Large intestine (tissue), 3 donors: ENCODE measurements around the gene ADPRHL1. TPM values are rescaled to one million over a fixed set of nuclear protein-coding genes. Genes with fewer than 3 reads are reported as not detected.
"Not testable (repeated sequence)": the region's sequence is repeated elsewhere in the genome, so short reads cannot be mapped to it uniquely, and the experiment has no call there.

ENCODE experiments used
- DNase-seq, 2 donors: peaks; one replicate each; pipeline versions ENCODE4 v3.0.0 to v3.0.0-alpha.2; 2013
- H3K27ac ChIP-seq: one replicate; pipeline ENCODE4 v1.5.1; 2013; ENCODE audit warnings: low read length
- H3K27me3 ChIP-seq: 2 replicates; pipeline ENCODE4 v1.6.1; 2013; ENCODE audit warnings: low read length; ENCODE audit not compliant: control insufficient read depth, insufficient read depth
- H3K36me3 ChIP-seq: 2 replicates; pipeline ENCODE4 v1.6.1; 2013; ENCODE audit warnings: low read length; ENCODE audit not compliant: control insufficient read depth, insufficient read depth
- H3K4me1 ChIP-seq: one replicate; pipeline ENCODE4 v1.6.1; 2013; ENCODE audit warnings: low read length; ENCODE audit not compliant: control insufficient read depth, insufficient read depth
- H3K4me3 ChIP-seq: one replicate; pipeline ENCODE4 v1.5.1; 2013; ENCODE audit warnings: low read length
- H3K9me3 ChIP-seq: one replicate; pipeline ENCODE4 v1.6.1; 2013; ENCODE audit warnings: mild to moderate bottlenecking, low read depth, low read length, moderate library complexity; ENCODE audit not compliant: control insufficient read depth
- WGBS: methylation state at CpG from one replicate; pipeline ENCODE4 v1.1.5; 2013; ENCODE audit warnings: low lambda C conversion rate; ENCODE audit not compliant: insufficient coverage; 5-methylcytosine and 5-hydroxymethylcytosine counted together
- polyA plus RNA-seq: library from polyadenylated mRNA; unstranded; fragments of 120-200 nt; gene quantifications from one replicate; pipeline ENCODE4 v1.2.1, GENCODE V29; 2013

ADPRHL1 gene
- polyA plus RNA-seq, 1 donor = 2.8 TPM

DNA sequence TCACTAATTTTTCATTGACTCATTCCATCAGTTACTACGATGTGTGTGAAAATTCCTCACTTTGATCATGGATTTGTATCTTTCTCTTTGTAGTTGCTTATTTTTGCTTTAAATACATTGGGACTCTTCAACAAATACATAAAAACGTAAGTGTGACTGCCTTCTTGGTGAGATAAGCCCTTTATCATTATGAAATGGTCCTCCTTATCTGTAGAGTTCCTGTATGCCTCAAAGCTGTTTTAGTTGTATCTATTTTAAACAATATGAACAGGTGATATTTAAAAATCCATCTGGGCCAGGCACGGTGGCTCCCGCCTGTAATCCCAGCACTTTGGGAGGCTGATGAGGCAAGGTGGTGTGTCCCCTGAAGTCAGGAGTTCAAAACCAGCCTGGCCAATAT is 25.9 kb upstream of the ADPRHL1 start:
- H3K36me3 ChIP-seq = peaks cover 25% of the 10 kb centered on the region
- DNase-seq = no peak
- H3K27ac ChIP-seq = no peak overlapping the region
- H3K4me3 ChIP-seq = no peak overlapping the region
- H3K27me3 ChIP-seq = no peaks in the 10 kb centered on the region
- peaks cover 9% of the 10 kb centered on the region for H3K4me1 ChIP-seq
- H3K9me3 ChIP-seq = no peaks in the 10 kb centered on the region
- WGBS = 63% methylated on average over 1 of the region's 4 CpGs

DNA sequence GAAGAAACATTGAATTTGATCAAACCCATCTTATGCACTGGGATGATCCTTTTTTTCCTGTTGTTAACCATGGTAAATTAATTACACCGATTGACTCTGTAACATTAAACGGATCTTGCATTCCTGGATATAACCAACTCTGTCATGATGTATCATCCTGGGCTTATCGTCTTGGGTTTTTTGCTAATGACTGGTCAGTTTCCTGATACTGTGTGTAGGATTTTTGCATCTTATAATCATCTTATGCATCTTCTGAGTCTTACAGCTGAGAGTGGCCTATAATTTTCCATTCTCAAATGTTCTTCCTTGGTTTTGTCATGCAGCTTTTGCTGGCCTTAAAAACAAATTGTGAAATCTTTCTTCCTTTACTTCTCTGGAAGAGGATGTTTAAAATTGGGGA is 24.4 kb upstream of the ADPRHL1 start:
- no CpG with 5 or more reads among the region's 3 CpGs for WGBS
- H3K27ac ChIP-seq = no peak overlapping the region
- no peaks in the 10 kb centered on the region for H3K9me3 ChIP-seq
- no peaks in the 10 kb centered on the region for H3K4me1 ChIP-seq
- H3K27me3 ChIP-seq = no peaks in the 10 kb centered on the region
- H3K4me3 ChIP-seq = no peak overlapping the region
- DNase-seq = no peak
- H3K36me3 ChIP-seq = peaks cover 32% of the 10 kb centered on the region

DNA sequence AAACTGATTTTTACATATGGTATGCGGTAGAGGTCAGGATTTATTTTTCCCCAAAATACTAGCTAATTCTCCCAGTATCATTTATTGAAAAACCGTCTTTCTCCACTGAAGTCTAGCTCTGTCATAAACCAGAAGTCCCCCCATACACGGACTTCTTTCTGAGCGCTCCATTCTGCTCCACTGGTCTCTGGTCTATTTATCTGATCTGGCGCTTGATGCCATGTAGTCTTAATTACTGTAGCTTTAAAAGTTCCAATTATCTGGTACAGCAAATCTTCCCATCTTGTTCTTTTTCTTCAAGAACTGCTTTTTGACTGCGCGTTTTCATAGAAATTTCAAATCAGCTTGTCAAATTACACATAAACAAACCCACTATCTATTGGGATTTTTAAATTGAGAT is 23.5 kb upstream of the ADPRHL1 start:
- WGBS = 100% methylated on average over 3 of the region's 7 CpGs
- Histone ChIP-seq H3K4me3 (no peak overlapping the region), H3K9me3 (no peaks in the 10 kb centered on the region), H3K27ac (no peak overlapping the region), H3K27me3 (no peaks in the 10 kb centered on the region), H3K4me1 (no peaks in the 10 kb centered on the region), H3K36me3 (peaks cover 40% of the 10 kb centered on the region)
- no peak for DNase-seq

DNA sequence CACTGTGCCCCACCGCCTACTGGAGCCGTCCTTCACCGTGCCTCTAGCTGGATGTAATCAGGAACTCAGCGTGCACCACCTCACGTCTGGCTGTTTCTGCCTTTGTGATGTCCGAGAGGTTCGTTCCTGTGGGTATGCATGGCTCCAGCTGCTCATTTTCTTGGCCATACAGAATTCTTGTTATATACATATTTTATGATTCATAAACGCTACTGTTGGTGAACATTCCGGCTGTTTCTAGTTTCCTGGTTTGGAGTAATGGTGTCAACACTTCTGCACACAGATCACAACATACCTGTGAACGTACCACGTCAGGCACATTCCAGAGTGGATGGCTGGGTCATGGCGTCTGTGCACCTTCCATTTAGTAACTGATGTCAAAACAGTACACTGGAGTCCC is 22.6 kb upstream of the ADPRHL1 start:
- DNase-seq = no peak
- peaks cover 42% of the 10 kb centered on the region for H3K36me3 ChIP-seq
- no peaks in the 10 kb centered on the region for H3K9me3 ChIP-seq
- no peaks in the 10 kb centered on the region for H3K4me1 ChIP-seq
- no CpG with 5 or more reads among the region's 12 CpGs for WGBS
- H3K27ac ChIP-seq = no peak overlapping the region
- H3K27me3 ChIP-seq = no peaks in the 10 kb centered on the region
- no peak overlapping the region for H3K4me3 ChIP-seq

DNA sequence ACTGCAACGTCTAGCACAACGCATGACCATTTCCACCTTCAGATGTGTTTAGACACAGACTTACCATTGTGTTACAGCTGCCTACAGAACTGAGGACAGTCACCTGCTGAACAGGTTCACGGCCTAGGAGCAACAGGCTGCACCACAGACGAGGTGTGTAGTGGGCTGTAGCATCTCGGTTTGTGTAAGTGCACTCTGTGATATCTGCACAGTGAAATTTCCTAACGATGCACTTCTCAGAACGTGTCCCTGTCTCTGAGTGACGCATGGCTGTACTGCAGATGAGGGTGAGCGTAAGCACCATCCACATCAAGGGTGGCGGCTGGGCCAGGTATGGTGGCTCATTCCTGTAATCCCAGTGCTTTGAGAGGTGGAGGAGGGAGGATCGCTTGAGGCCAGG is 22.0 kb upstream of the ADPRHL1 start:
- no peaks in the 10 kb centered on the region for H3K9me3 ChIP-seq
- H3K36me3 ChIP-seq = peaks cover 39% of the 10 kb centered on the region
- H3K4me1 ChIP-seq = no peaks in the 10 kb centered on the region
- no peak overlapping the region for H3K4me3 ChIP-seq
- H3K27ac ChIP-seq = no peak overlapping the region
- WGBS = no CpG with 5 or more reads among the region's 11 CpGs
- no peaks in the 10 kb centered on the region for H3K27me3 ChIP-seq
- DNase-seq = no peak

DNA sequence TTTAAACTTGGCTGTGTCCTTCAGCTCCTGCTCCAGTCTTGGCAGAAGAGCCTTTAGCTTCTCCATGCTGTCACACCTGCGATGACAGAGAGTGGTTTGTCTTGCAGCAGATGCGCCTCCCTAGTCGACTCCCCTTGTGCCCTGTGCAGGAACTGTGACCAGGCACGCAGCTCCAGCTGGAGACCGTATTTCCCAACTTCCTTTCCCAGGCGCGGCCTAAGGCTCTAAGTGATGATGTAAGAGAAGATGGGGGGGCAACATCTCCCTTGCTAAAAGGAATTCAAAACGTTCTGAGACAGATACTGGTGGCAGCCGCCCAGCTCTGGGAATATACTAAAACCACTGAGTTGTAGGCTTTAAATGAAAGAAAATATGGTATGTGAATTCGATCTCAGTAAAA is 20.9 kb upstream of the ADPRHL1 start:
- peaks cover 37% of the 10 kb centered on the region for H3K36me3 ChIP-seq
- H3K4me1 ChIP-seq = no peaks in the 10 kb centered on the region
- DNase-seq = no peak
- H3K27ac ChIP-seq = no peak overlapping the region
- H3K27me3 ChIP-seq = no peaks in the 10 kb centered on the region
- no peak overlapping the region for H3K4me3 ChIP-seq
- H3K9me3 ChIP-seq = no peaks in the 10 kb centered on the region
- WGBS = no CpG with 5 or more reads among the region's 10 CpGs

DNA sequence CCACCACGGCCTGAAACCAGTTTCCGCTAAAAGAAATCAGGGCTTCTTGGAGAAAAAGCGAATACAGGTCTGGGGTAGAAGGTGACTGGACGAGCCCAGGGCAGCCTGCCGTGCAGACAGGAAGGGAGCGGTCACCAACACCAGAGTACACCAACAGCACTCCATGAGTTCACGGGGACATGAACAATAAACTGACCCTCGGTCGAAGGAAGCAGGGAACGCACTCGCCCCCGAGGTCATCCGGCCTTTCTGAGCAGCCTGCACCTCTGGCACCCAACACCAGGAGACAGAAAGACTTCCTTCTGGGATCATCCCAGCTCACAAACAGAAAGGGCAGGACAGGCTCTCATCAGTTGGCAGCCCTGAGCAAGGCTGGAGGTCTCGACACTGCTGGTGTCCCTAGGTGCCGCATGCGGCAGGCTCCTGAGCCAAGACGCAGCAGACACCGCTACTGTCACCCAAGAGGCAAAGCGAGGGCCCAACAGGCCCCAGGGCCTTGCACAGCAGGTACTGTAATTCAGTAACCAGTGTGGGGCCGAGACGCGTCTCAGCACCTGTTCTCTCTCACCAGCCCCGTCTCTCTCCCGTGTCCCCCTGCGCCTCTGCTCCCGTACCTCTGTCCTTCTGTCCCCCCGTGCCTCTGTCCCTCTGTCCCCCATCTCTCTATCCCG is 19.2 kb upstream of the ADPRHL1 start:
- H3K36me3 ChIP-seq = peaks cover 37% of the 10 kb centered on the region
- H3K27me3 ChIP-seq = no peaks in the 10 kb centered on the region
- no peak for DNase-seq
- WGBS = 92% methylated on average over 2 of the region's 28 CpGs
- no peak overlapping the region for H3K27ac ChIP-seq
- no peaks in the 10 kb centered on the region for H3K4me1 ChIP-seq
- no peaks in the 10 kb centered on the region for H3K9me3 ChIP-seq
- H3K4me3 ChIP-seq = no peak overlapping the region

DNA sequence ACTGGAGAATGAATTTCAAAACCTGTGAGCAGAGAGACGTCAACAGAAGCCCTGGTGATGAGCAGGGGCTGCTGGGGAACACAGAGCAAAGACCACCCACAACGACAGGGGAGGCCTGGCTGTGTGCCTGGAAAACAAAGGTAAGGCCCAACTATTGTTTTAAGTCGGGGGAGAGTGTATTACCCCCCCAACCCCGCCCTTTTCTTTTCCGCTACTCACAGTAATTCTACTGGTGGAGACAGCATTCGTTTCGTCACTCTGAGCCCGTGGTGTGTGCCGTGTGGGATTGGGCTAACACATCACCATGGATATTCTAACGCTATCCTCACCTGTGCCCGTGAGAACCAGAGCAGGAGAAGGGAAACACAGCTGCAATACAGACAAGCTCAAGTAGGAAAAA is 18.6 kb upstream of the ADPRHL1 start:
- H3K4me1 ChIP-seq = no peaks in the 10 kb centered on the region
- 73% methylated on average over 3 of the region's 11 CpGs for WGBS

DNA sequence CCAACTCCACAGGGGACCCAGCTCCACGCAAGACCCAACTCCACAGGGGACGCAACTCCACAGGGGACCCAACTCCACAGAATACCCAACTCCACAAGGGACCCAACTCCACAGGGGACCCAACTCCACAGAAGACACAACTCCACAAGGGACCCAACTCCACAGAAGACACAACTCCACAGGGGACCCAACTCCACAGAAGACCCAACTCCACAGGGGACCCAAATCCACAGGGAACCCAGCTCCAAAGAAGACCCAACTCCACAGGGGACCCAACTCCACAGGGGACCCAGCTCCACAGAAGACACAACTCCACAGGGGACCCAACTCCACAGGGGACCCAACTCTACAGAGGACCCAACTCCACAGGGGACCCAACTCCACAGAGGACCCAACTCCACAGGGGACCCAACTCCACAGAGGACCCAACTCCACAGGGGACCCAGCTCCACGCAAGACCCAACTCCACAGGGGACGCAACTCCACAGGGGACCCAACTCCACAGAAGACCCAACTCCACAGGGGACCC is 17.4 kb upstream of the ADPRHL1 start:
- peaks cover 33% of the 10 kb centered on the region for H3K36me3 ChIP-seq
- not testable (repeated sequence) for H3K27me3 ChIP-seq, H3K4me3 ChIP-seq, H3K9me3 ChIP-seq, DNase-seq, H3K4me1 ChIP-seq, H3K27ac ChIP-seq
- WGBS = no CpG with 5 or more reads among the region's 4 CpGs

More for the DNA sequence above, 18.6 kb upstream of the ADPRHL1 start:
- DNase-seq = no peak
- H3K27me3 ChIP-seq = no peaks in the 10 kb centered on the region
- H3K27ac ChIP-seq = no peak overlapping the region
- H3K9me3 ChIP-seq = no peaks in the 10 kb centered on the region
- H3K36me3 ChIP-seq = peaks cover 41% of the 10 kb centered on the region
- no peak overlapping the region for H3K4me3 ChIP-seq

DNA sequence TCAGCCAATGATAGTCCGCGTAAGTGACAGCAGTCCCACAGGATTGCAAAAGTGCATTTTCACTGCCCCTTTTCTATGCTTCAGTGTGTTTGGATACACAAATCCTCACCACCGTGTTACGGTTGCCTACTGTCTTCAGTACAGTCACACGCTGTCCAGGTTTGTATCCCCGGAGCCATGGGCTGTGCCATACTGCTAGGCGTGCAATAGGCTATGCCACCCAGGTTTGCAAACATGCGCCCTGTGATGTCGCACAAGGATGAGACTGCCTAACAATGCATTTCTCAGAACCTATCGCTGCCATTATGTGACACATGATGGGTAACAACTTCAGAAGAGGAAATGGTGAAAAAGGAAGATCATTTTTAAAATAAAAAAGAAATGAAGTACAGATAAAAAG is 16.8 kb upstream of the ADPRHL1 start:
- no peaks in the 10 kb centered on the region for H3K9me3 ChIP-seq
- 100% methylated on average over 3 of the region's 10 CpGs for WGBS
- H3K27me3 ChIP-seq = no peaks in the 10 kb centered on the region
- H3K36me3 ChIP-seq = peaks cover 27% of the 10 kb centered on the region
- H3K27ac ChIP-seq = no peak overlapping the region
- H3K4me3 ChIP-seq = no peak overlapping the region
- H3K4me1 ChIP-seq = no peaks in the 10 kb centered on the region
- no peak for DNase-seq

DNA sequence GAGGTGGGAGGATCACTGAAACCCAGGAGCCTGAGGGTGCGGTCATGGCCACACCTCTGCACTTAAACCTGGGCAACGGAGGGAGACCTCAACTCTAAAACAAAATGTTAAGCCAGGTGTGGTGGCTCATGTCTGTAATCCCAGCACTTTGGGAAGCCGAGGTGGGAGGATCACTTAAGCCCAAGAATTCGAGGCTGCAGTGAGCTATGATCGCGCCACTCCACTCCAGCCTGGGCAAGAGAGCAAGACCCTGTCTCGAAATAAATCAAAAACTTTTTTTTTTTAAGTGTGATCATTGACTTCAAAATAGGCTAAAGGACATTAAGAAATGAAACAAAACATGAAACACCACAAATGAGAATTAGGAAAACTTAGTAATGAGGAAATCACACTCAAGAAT is 16.3 kb upstream of the ADPRHL1 start:
- H3K36me3 ChIP-seq = peaks cover 26% of the 10 kb centered on the region
- no CpG with 5 or more reads among the region's 7 CpGs for WGBS
- no peaks in the 10 kb centered on the region for H3K9me3 ChIP-seq
- H3K4me3 ChIP-seq = no peak overlapping the region
- DNase-seq = no peak
- H3K27ac ChIP-seq = no peak overlapping the region
- no peaks in the 10 kb centered on the region for H3K27me3 ChIP-seq
- H3K4me1 ChIP-seq = no peaks in the 10 kb centered on the region
